HepG2 (cell line): ENCODE data around the gene ANKRD34C. TPM values are rescaled to one million over a fixed set of nuclear protein-coding genes. Genes with fewer than 3 reads are reported as not detected.

Experiments used
- ARNTL ChIP-seq: sonication (generic); formaldehyde crosslinking; IDR thresholded peaks from 2 replicates; pipeline ENCODE4 v1.4.0; 2020; ENCODE audit warnings: mild to moderate bottlenecking, missing genetic modification reagents
- BCL6 ChIP-seq: IDR thresholded peaks from 2 replicates; pipeline ENCODE4 v1.6.1; 2016; ENCODE audit warnings: missing genetic modification reagents, missing compliant biosample characterization
- BRD4 ChIP-seq: sonication (generic); formaldehyde crosslinking; IDR thresholded peaks from 2 replicates; pipeline ENCODE4 v1.4.0; 2020; ENCODE audit warnings: missing genetic modification reagents
- CREB1 ChIP-seq, 2 experiments: fragments of 450-650 bp in 1 of 2; IDR thresholded peaks; 2 replicates each; pipeline ENCODE4 v1.6.1; 2016 to 2017; ENCODE audit warnings: control low read depth in 1 of 2, mild to moderate bottlenecking in 1 of 2, missing compliant biosample characterization in 1 of 2, missing genetic modification characterization in 1 of 2
- FOXA3 ChIP-seq: IDR thresholded peaks from 2 replicates; pipeline ENCODE4 v1.6.1; 2016; ENCODE audit warnings: missing genetic modification reagents, missing compliant biosample characterization
- HDAC6 ChIP-seq: fragments of 200-600 bp; sonication (generic); IDR thresholded peaks from 2 replicates; pipeline ENCODE4 v1.7.0; 2017; ENCODE audit warnings: mild to moderate bottlenecking, antibody characterized with exemption, low read length, low read depth
- KLF16 ChIP-seq, 2 experiments: sonication (generic) in 1 of 2; formaldehyde crosslinking in 1 of 2; IDR thresholded peaks; 2 replicates each; pipeline versions ENCODE4 v1.6.1 to v1.8.0; 2016 to 2023; ENCODE audit warnings: missing genetic modification reagents in 2 of 2, missing compliant biosample characterization in 1 of 2
- MAZ ChIP-seq, 2 experiments: sonication (generic) in 1 of 2; formaldehyde crosslinking in 1 of 2; IDR thresholded peaks; 2 replicates each; pipeline versions ENCODE4 v1.5.0 to v1.6.1; 2012 to 2020; ENCODE audit warnings: low read depth in 2 of 2, mild to moderate bottlenecking in 2 of 2, borderline replicate concordance in 1 of 2, improper control_type of control experiment in 1 of 2, low read length in 1 of 2, missing genetic modification reagents in 1 of 2, moderate library complexity in 1 of 2
- NFAT5 ChIP-seq: sonication (generic); formaldehyde crosslinking; IDR thresholded peaks from 2 replicates; pipeline ENCODE4 v1.4.0; 2020; ENCODE audit warnings: missing genetic modification reagents
- PHB2 ChIP-seq: fragments of 450-650 bp; IDR thresholded peaks from 2 replicates; pipeline ENCODE4 v1.6.1; 2018; ENCODE audit not compliant: partially characterized antibody
- TEF ChIP-seq: sonication (generic); formaldehyde crosslinking; IDR thresholded peaks from 2 replicates; pipeline ENCODE4 v1.5.0; 2020; ENCODE audit warnings: missing genetic modification reagents
- THAP7 ChIP-seq: sonication (generic); formaldehyde crosslinking; IDR thresholded peaks from 2 replicates; pipeline ENCODE4 v1.8.1; 2023; ENCODE audit warnings: mild to moderate bottlenecking, missing genetic modification reagents
- THRA ChIP-seq: sonication (generic); formaldehyde crosslinking; IDR thresholded peaks from 2 replicates; pipeline ENCODE4 v1.4.0; 2020; ENCODE audit warnings: missing genetic modification reagents, borderline replicate concordance
- TP53 ChIP-seq: sonication (generic); formaldehyde crosslinking; conservative IDR thresholded peaks from 2 replicates; pipeline ENCODE4 v1.4.0; 2020; ENCODE audit warnings: missing genetic modification reagents
- ZNF232 ChIP-seq: sonication (generic); formaldehyde crosslinking; IDR thresholded peaks from 2 replicates; pipeline ENCODE4 v1.4.0; 2020; ENCODE audit warnings: missing genetic modification reagents, borderline replicate concordance
- ZNF367 ChIP-seq: sonication (generic); formaldehyde crosslinking; IDR thresholded peaks from 2 replicates; pipeline ENCODE4 v1.4.0; 2020; ENCODE audit warnings: missing genetic modification reagents, borderline replicate concordance
- ZNF446 ChIP-seq: sonication (generic); formaldehyde crosslinking; IDR thresholded peaks from 2 replicates; pipeline ENCODE4 v1.5.0; 2020; ENCODE audit warnings: mild to moderate bottlenecking, missing genetic modification reagents
- ZNF746 ChIP-seq: sonication (generic); formaldehyde crosslinking; IDR thresholded peaks from 2 replicates; pipeline ENCODE4 v1.8.0; 2022; ENCODE audit warnings: mild to moderate bottlenecking, missing genetic modification reagents
- ZNF781 ChIP-seq: sonication (generic); formaldehyde crosslinking; IDR thresholded peaks from 2 replicates; pipeline ENCODE4 v1.5.1; 2020; ENCODE audit warnings: borderline replicate concordance, mild to moderate bottlenecking, missing genetic modification reagents; ENCODE audit errors: not compliant biosample characterization
- polyA plus RNA-seq, 8 experiments: library from polyadenylated mRNA; depleted of rRNA in 3 of 8; stranded (reverse) in 7 of 8; unstranded in 1 of 8; fragments of >200 nt; fragmentation: Illumina TruSeq in 4 of 8; extraction: Trizol in 4 of 8; gene quantifications; 2 replicates each; pipeline versions ENCODE4 v1.2.1 to v1.2.3, GENCODE V29; 2011 to 2016; ENCODE audit warnings: low read depth in 4 of 8, missing spikeins in 1 of 8, mixed read lengths in 1 of 8; ENCODE audit not compliant: insufficient read depth in 1 of 8
- total RNA-seq, 5 experiments: library from RNA; depleted of rRNA; stranded (reverse); fragments of >200 nt; fragmentation: Illumina TruSeq; extraction: Trizol; gene quantifications; 2 replicates each; pipeline ENCODE4 v1.2.3, GENCODE V29; 2016; ENCODE audit warnings: low read depth in 1 of 5

Gene ANKRD34C
- total and polyA plus RNA-seq, 2 of the 13 experiments (the other 11 are each of a cell fraction or from before 2014, with no cell fraction given) = not detected

- peak; percentile 65; the same call in 1 of the 2 replicates for TF ChIP-seq TEF (CRISPR knock-in tag)
- no peak for TF ChIP-seq ARNTL (CRISPR knock-in tag)
- TF ChIP-seq CREB1 (IDR thresholded peaks at IDR 0.05) = no peak
- no peak for TF ChIP-seq CREB1 (CRISPR knock-in tag; IDR thresholded peaks at IDR 0.05)
- peak; percentile 34; the same call in 1 of the 2 replicates for TF ChIP-seq BCL6 (CRISPR knock-in tag)
- peak in 1 of 2 experiments; percentile 77; a peak in 2 of 4 replicates for TF ChIP-seq KLF16 (CRISPR knock-in tag; IDR thresholded peaks at IDR 0.05)
- TF ChIP-seq NFAT5 = 0 out of 2 replicates have a peak, but pooled peaks have one; percentile 34
- 0 out of 2 replicates have a peak, but pooled peaks have one; percentile 52 for TF ChIP-seq TP53
- TF ChIP-seq MAZ (IDR thresholded peaks at IDR 0.05; ENCODE audit: borderline replicate concordance, low read depth, low read length) = no peak
- 0 out of 2 replicates have a peak, but pooled peaks have one; percentile 47 for TF ChIP-seq MAZ (CRISPR knock-in tag; IDR thresholded peaks at IDR 0.05; ENCODE audit: low read depth)
- TF ChIP-seq ZNF746 (CRISPR knock-in tag) = no peak
- TF ChIP-seq PHB2 = no peak
- peak; percentile 46; the same call in 1 of the 2 replicates for TF ChIP-seq THAP7
- no peak for TF ChIP-seq FOXA3 (CRISPR knock-in tag)
- peak; percentile 54; the same call in 1 of the 2 replicates for TF ChIP-seq ZNF446
- TF ChIP-seq HDAC6 = no peak
- TF ChIP-seq ZNF367 (CRISPR knock-in tag) = peak; percentile 76; the same call in 1 of the 2 replicates
- TF ChIP-seq BRD4 = no peak
- peak; percentile 69 for TF ChIP-seq ZNF781
- peak; percentile 55; the same call in 1 of the 2 replicates for TF ChIP-seq THRA (CRISPR knock-in tag)
- peak; percentile 89; the same call in 1 of the 2 replicates for TF ChIP-seq ZNF232 (CRISPR knock-in tag)
These were observed 928 bp downstream of the ANKRD34C start (continued) for GRCh38 chr15:79283252-79284048.
